SU-DHL-6 (cell line): Measurements from ENCODE around the gene CACNB2.

Experiments used
- EZH2phosphoT487 ChIP-seq: fragments of 200-600 bp; sonication (generic), shearing (Covaris generic); conservative IDR thresholded peaks from 2 replicates; pipeline ENCODE4 v1.6.1; 2018; ENCODE audit warnings: mild to moderate bottlenecking, antibody characterized with exemption, low read length, moderate library complexity, mixed read lengths
- TF ChIP-seq, protein P1 (sequence below): fragments of 200-600 bp; sonication (generic); IDR thresholded peaks from one replicate; pipeline ENCODE4 v1.5.1; 2017; ENCODE audit warnings: antibody characterized with exemption, mild to moderate bottlenecking, low read length, moderate library complexity; ENCODE audit not compliant: insufficient read depth, poor library complexity, severe bottlenecking

DNA sequence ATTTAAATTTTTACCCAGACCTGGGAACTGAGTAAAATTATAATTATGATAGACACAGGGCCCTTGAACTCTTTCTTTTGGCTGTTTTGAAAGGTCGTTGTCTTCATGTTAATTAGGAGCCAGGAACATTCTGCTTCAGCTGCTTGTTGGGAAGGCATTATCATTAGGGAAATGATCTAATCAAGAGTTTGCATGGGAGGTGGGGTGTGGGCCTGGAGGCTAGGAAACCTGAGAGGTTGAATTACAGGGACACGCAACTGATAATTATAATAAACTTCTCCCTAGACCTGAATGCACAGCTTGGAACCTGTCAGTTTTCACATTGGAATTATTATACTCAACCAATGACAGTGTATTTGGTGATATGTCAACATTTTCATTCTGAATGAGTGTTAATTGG is 237.7 kb downstream of the CACNB2 start:
- TF ChIP-seq, protein P1, sequence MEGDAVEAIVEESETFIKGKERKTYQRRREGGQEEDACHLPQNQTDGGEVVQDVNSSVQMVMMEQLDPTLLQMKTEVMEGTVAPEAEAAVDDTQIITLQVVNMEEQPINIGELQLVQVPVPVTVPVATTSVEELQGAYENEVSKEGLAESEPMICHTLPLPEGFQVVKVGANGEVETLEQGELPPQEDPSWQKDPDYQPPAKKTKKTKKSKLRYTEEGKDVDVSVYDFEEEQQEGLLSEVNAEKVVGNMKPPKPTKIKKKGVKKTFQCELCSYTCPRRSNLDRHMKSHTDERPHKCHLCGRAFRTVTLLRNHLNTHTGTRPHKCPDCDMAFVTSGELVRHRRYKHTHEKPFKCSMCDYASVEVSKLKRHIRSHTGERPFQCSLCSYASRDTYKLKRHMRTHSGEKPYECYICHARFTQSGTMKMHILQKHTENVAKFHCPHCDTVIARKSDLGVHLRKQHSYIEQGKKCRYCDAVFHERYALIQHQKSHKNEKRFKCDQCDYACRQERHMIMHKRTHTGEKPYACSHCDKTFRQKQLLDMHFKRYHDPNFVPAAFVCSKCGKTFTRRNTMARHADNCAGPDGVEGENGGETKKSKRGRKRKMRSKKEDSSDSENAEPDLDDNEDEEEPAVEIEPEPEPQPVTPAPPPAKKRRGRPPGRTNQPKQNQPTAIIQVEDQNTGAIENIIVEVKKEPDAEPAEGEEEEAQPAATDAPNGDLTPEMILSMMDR: no peak
- no peak for TF ChIP-seq EZH2phosphoT487
